DMS 273 (cell line): ENCODE data around the gene KLK10.
"Not testable (repeated sequence)": the region's sequence is repeated elsewhere in the genome, so short reads cannot be mapped to it uniquely, and the experiment has no call there.

Experiments
- DNase-seq: peaks from one replicate; lab custom pipeline; 2025; ENCODE audit not compliant: unreplicated experiment; lab: John Stamatoyannopoulos, UW

KLK10 gene

DNA sequence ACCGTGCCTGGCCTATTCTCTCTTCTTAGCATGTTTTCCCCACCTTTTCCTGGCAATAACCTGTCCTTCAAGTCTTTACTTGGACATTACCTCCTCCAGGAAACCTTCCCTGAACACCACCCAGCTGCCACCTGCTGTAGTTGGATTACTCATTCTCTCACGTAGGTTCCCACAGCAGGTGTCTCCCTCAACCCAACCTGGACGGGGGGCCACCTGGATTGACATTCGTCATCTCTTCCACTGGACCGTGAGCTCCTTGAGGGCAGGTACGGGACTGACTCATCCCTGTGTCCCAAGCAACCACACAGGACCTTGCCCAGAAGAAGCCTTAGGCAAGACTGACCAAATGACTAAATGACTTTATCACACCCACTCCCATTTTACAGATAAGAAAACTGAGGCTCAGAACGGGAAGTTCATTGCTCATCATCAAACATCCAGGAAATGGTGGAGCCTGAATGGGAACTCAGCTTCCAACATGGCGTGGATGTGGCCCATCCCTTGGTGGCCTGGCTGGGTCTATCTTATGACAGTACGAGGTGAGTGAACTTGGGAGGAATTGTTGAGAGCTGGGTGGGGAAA lies 46.6 kb downstream of the KLK10 start:
- no peak for DNase-seq

- not testable (repeated sequence) for DNase-seq
Measured at GRCh38 chr19:50969810-50970209, 49.7 kb downstream of the KLK10 start.

DNA sequence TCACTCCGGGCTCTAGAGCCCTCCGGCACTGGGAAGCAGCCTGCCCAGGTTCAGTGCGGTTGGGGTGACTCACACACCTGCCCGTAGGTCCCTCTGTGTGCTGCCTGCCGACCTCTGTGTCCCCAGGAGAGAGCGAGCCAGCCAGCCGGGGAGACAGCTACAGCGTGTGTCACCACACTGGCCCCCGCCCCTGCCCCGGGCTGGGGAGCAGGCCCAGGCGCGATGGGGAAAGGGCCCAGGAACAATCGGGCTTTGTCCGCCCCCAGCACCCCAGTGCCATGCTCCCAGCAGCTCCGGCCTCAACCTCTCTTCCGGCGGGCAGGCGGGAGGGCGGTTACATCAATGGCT lies 50.1 kb downstream of the KLK10 start, which contains the start of gene KLK6:
KLK6 (minus strand) TSS at position 179 of the 348 bp plus-strand sequence. CDS start 1,487 bp downstream, outside the sequence.
- DNase-seq: no peak

- DNase-seq: no peak
Measured at GRCh38 chr19:50968716-50969412, 50.6 kb downstream of the KLK10 start.

- no peak for DNase-seq
Measured at GRCh38 chr19:50967929-50968715, 51.4 kb downstream of the KLK10 start.

GRCh38 chr19:50964266-50964665 lies 55.2 kb downstream of the KLK10 start:
- no peak for DNase-seq

DNA sequence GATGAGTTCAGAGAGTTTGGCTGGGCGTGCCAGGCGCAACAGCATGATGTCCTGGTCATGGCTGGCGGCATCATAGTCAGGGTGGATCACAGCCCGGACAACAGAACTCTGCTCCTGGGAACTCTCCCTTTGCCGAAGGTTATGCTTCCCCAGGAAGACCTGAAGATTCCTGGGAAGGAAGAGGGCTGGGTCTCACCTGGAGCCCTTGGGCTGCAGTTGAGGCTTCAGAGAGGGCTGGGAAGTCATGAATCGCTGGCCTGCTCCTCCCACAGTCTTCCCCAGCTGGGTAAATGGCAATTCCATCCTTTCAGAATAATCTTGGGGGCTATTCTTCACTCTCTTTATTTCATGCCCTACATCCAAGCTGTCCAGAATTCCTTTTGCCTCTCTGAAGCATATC lies 56.1 kb downstream of the KLK10 start:
- no peak for DNase-seq
